T-helper 17 cell (primary cell): ENCODE data around the gene IVD. TPM values are rescaled to one million over a fixed set of nuclear protein-coding genes. Genes with fewer than 3 reads are reported as not detected.

ENCODE experiments used
- ATAC-seq: fragments of 150-1000 bp; cut with Tn5 transposase; 2 replicates; pipeline ENCODE4 v1.10.0; 2021; ENCODE audit warnings: mild to moderate bottlenecking, moderate library complexity
- DNase-seq, 3 donors: peaks; one replicate each; pipeline versions ENCODE4 v3.0.0 to v3.0.0-alpha.2; 2020 to 2021
- H3K9me3 ChIP-seq: one replicate; pipeline ENCODE4 v1.7.0; 2013; ENCODE audit warnings: low read length, mild to moderate bottlenecking; ENCODE audit not compliant: control insufficient read depth, poor library complexity, severe bottlenecking
- H3K27ac Mint-ChIP-seq: one replicate; pipeline ENCODE4 v1.8.0; 2022; ENCODE audit warnings: mild to moderate bottlenecking, moderate library complexity, mixed read lengths
- H3K27me3 Mint-ChIP-seq: one replicate; pipeline ENCODE4 v1.8.0; 2022; ENCODE audit warnings: mixed read lengths
- H3K36me3 Mint-ChIP-seq: one replicate; pipeline ENCODE4 v1.8.0; 2022; ENCODE audit warnings: low read depth, mixed read lengths
- H3K4me1 Mint-ChIP-seq: one replicate; pipeline ENCODE4 v1.8.0; 2022; ENCODE audit warnings: mild to moderate bottlenecking, mixed read lengths
- H3K4me3 Mint-ChIP-seq: one replicate; pipeline ENCODE4 v1.8.0; 2022; ENCODE audit warnings: mild to moderate bottlenecking, moderate library complexity, mixed read lengths
- total RNA-seq, 4 donors: library from RNA in 2 of 4; stranded (reverse) in 2 of 4; gene quantifications; one replicate each; pipeline ENCODE4 v1.2.3 and lab custom pipeline; 2022 to 2026

IVD gene
- total RNA-seq, 2 donors from 2014 or later: 30.1 to 37.0 TPM

DNA sequence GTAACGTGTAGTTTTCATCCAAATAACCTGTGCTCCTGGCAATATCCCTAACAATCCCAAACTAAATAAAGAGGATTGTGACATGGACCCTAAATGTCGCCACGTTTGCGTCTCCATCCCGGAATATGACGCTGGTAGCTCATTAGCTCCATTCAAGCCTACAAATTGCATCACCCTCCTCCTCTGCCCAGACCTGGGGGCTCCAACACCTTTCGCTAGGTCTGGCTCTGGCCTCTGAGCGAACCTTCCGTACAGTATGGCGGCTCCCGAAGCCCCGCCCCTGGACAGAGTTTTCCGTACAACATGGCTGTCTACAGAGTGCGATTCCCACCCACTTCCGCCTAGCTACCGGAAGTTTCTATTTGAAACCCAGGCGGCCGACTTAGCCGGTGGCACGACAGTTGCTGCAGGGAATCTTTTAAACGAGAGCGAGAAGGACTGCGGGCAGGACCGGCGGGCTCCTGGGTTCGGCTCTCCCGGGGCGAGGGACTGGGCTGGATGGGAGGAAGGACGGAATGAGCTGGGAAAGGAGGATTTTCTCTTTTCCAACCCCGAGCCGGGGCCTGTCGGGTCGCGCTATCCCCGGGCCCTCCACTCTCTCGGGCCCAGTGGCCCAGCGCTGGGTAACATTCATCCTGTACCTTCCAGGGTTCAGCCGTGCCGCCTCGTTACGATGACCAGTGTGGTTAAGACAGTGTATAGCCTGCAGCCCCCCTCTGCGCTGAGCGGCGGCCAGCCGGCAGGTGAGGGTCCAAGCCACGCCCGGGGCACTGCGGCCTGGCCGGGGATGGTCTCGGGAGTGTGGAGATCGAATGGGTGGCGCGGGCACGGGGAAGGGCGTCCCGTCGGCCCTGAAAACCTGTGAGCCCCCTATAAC lies 22.8 kb upstream of the IVD start, which contains the start of gene KNSTRN:
TSS of gene KNSTRN (plus strand) at position 142 of the 877 bp plus-strand sequence. CDS start at position 257, 115 bp downstream.
- H3K27ac Mint-ChIP-seq: peak within 1 kb of the TSS; percentile 79

DNA sequence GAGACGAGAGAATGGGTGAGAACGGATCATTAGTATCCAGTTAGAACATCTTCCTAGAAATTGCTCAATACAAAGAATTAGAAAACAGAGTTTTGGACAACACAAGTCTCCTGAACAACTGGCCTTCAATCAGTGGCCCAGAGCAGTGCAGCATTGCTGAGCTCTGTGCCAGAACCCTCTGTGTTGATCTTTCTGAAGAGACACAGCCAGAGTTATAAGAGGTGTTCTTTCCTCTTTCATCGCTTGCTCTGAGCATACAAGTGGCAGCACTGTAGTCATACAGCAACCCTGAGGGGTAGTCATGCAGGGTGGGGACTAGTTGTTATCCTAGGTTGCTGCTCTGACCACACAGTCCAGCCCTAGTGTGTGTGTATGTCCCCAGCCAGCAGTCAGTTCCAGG lies 19.1 kb upstream of the IVD start:
- DNase-seq (no peak), ATAC-seq (no peak)
- no peak overlapping the region for H3K4me3 Mint-ChIP-seq
- H3K27me3 Mint-ChIP-seq: no peaks in the 10 kb centered on the region
- H3K27ac Mint-ChIP-seq: no peak overlapping the region
- no peaks in the 10 kb centered on the region for H3K9me3 ChIP-seq
- peaks cover 3% of the 10 kb centered on the region for H3K36me3 Mint-ChIP-seq
- peaks cover 14% of the 10 kb centered on the region for H3K4me1 Mint-ChIP-seq

More for the DNA sequence above, 22.8 kb upstream of the IVD start, which contains the start of gene KNSTRN:
- Mint-ChIP-seq H3K36me3 (peaks cover 3% of the 10 kb centered on the region), H3K4me3 (peak within 1 kb of the TSS; percentile 97), H3K4me1 (peaks cover 17% of the 10 kb centered on the region), H3K27me3 (no peaks in the 10 kb centered on the region)
- peak; percentile 99 for ATAC-seq
- peak; percentile 75 to 86 (median 80) for DNase-seq
- no peaks in the 10 kb centered on the region for H3K9me3 ChIP-seq

- H3K27ac Mint-ChIP-seq: no peak overlapping the region
- H3K4me3 Mint-ChIP-seq: no peak overlapping the region
- H3K36me3 Mint-ChIP-seq: peaks cover 3% of the 10 kb centered on the region
- H3K4me1 Mint-ChIP-seq: peaks cover 2% of the 10 kb centered on the region
- no peaks in the 10 kb centered on the region for H3K27me3 Mint-ChIP-seq
- H3K9me3 ChIP-seq: no peaks in the 10 kb centered on the region
- DNase-seq (no peak), ATAC-seq (no peak)
Observed at GRCh38 chr15:40388941-40389823, 16.4 kb upstream of the IVD start.

GRCh38 chr15:40389824-40390595 lies 15.6 kb upstream of the IVD start:
- Mint-ChIP-seq H3K36me3 (peaks cover 3% of the 10 kb centered on the region), H3K4me3 (no peak overlapping the region), H3K27ac (no peak overlapping the region), H3K4me1 (no peaks in the 10 kb centered on the region), H3K27me3 (no peaks in the 10 kb centered on the region)
- H3K9me3 ChIP-seq: no peaks in the 10 kb centered on the region
- ATAC-seq (no peak), DNase-seq (no peak)

GRCh38 chr15:40392986-40393948 lies 12.3 kb upstream of the IVD start:
- Mint-ChIP-seq H3K4me1 (peaks cover 4% of the 10 kb centered on the region), H3K27ac (peak overlapping the region; percentile 51), H3K27me3 (no peaks in the 10 kb centered on the region), H3K36me3 (no peaks in the 10 kb centered on the region), H3K4me3 (no peak overlapping the region)
- no peaks in the 10 kb centered on the region for H3K9me3 ChIP-seq
- ATAC-seq (no peak), DNase-seq (no peak)

DNA sequence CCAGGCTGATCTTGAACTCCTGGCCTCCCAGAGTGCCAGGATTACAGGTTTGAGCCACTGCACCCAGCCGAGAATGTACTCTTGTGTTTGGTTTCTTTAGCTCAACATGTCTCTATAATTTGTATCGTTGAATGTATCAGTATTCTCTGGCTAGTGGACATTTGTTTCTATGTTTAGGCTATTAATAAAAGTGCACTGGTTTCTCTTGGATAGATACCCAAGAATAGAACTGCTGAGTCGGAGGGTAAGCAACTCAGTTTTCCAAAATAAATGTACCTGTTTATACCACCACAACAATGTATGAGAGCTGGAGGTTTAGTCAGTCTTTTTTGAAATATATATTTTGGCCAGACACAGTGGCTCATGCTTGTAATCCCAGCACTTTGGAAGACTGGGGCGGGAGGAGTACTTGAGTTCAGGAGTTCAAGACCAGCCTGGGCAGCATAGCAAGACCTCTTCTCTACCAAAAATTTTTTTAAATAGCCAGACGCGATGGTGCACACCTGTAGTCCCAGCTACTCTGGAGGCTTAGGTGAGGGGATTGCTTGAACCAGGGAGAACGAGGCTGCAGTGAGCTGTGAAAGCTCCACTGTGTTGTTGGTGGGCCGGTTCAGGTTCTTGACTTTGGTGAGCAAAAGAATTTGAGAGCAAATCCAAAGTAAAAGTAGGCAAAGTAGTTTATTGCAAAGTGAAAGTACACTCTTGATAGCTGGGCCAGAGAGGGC lies 7.7 kb upstream of the IVD start:
- DNase-seq (no peak), ATAC-seq (no peak)
- H3K27ac Mint-ChIP-seq: peak overlapping the region; percentile 24
- H3K36me3 Mint-ChIP-seq: no peaks in the 10 kb centered on the region
- H3K9me3 ChIP-seq: no peaks in the 10 kb centered on the region
- no peaks in the 10 kb centered on the region for H3K27me3 Mint-ChIP-seq
- H3K4me3 Mint-ChIP-seq: peak overlapping the region; percentile 43
- peaks cover 12% of the 10 kb centered on the region for H3K4me1 Mint-ChIP-seq

- H3K9me3 ChIP-seq: no peaks in the 10 kb centered on the region
- Mint-ChIP-seq H3K36me3 (no peaks in the 10 kb centered on the region), H3K27ac (peak overlapping the region; percentile 24), H3K4me1 (peaks cover 12% of the 10 kb centered on the region), H3K4me3 (peak overlapping the region; percentile 43), H3K27me3 (no peaks in the 10 kb centered on the region)
- ATAC-seq (peak; percentile 78), DNase-seq (no peak)
Observed at GRCh38 chr15:40398413-40398873, 7.2 kb upstream of the IVD start.

- ATAC-seq: no peak
- H3K36me3 Mint-ChIP-seq: no peaks in the 10 kb centered on the region
- H3K27me3 Mint-ChIP-seq: no peaks in the 10 kb centered on the region
- H3K4me3 Mint-ChIP-seq: no peak overlapping the region
- peaks cover 12% of the 10 kb centered on the region for H3K4me1 Mint-ChIP-seq
- DNase-seq: no peak
- H3K27ac Mint-ChIP-seq: no peak overlapping the region
- H3K9me3 ChIP-seq: no peaks in the 10 kb centered on the region
Observed at GRCh38 chr15:40399370-40399769, 6.2 kb upstream of the IVD start.

DNA sequence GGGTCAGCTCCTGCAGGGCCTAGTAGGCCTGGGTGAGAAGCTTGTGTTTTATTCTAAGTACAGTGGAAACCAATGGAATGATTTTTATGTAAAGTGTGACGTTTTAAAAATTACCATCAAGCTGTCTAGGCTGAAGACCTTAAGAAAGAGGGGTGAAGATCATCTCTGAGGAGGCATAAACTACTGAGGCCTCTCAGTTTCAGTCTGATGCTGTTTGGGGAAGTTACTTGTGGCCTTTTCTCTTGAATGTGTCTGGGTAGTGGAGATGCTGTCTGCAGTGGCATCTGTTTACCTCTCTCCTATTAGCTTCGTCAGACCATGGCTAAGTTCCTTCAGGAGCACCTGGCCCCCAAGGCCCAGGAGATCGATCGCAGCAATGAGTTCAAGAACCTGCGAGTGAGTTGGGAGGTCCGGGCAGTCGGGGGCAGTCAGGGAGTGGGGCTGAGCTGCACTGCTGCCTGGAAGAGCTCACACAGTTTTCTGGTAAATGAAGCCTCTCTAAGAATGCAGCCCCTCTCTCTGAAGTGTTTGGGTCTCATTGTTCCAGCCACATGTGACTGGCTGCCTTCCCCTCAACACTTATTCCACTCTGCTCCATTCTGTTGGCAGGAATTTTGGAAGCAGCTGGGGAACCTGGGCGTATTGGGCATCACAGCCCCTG lies 1.9 kb downstream of the IVD start:
- no peak for DNase-seq
- Mint-ChIP-seq H3K27me3 (no peaks in the 10 kb centered on the region), H3K36me3 (peaks cover 11% of the 10 kb centered on the region), H3K4me3 (peak overlapping the region; percentile 9), H3K27ac (no peak overlapping the region), H3K4me1 (peaks cover 26% of the 10 kb centered on the region)
- H3K9me3 ChIP-seq: no peaks in the 10 kb centered on the region
- no peak for ATAC-seq

DNA sequence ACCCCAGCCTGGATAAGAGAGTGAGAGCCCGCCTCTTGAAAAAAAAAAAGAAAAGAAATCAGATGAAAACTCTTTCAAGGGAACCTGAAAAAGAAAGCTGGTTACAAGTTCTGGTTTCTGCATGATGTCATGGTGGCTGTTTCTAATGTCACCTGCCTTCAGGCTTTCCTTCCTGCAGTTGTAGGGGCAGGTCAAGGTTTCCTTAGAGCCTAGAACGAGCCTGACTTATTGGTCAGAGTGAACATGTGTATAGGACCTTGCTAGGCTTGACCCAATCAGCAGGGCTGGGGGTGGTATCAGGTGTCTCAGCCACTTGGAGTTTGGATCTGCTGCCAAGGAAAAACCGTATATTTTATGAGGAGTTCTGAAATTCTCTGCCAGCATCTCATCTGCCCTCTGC lies 3.8 kb downstream of the IVD start:
- no peaks in the 10 kb centered on the region for H3K9me3 ChIP-seq
- H3K4me3 Mint-ChIP-seq: no peak overlapping the region

GRCh38 chr15:40410476-40410875 lies 4.9 kb downstream of the IVD start:
- Mint-ChIP-seq H3K27me3 (no peaks in the 10 kb centered on the region), H3K36me3 (peaks cover 13% of the 10 kb centered on the region), H3K4me3 (no peak overlapping the region), H3K27ac (no peak overlapping the region), H3K4me1 (peaks cover 21% of the 10 kb centered on the region)
- H3K9me3 ChIP-seq: no peaks in the 10 kb centered on the region
- DNase-seq: no peak
- ATAC-seq: no peak

More for the DNA sequence above, 3.8 kb downstream of the IVD start:
- ATAC-seq (no peak), DNase-seq (no peak)
- Mint-ChIP-seq H3K27ac (no peak overlapping the region), H3K27me3 (no peaks in the 10 kb centered on the region), H3K36me3 (peaks cover 11% of the 10 kb centered on the region), H3K4me1 (peaks cover 27% of the 10 kb centered on the region)
